Germinal center (tissue), 1 donor: Measurements from ENCODE around the gene TBX1.

Source experiments
- DNase-seq: peaks from one replicate; pipeline ENCODE4 v3.0.0; 2012; ENCODE audit warnings: mixed read lengths, low spot score

TBX1 gene

DNA sequence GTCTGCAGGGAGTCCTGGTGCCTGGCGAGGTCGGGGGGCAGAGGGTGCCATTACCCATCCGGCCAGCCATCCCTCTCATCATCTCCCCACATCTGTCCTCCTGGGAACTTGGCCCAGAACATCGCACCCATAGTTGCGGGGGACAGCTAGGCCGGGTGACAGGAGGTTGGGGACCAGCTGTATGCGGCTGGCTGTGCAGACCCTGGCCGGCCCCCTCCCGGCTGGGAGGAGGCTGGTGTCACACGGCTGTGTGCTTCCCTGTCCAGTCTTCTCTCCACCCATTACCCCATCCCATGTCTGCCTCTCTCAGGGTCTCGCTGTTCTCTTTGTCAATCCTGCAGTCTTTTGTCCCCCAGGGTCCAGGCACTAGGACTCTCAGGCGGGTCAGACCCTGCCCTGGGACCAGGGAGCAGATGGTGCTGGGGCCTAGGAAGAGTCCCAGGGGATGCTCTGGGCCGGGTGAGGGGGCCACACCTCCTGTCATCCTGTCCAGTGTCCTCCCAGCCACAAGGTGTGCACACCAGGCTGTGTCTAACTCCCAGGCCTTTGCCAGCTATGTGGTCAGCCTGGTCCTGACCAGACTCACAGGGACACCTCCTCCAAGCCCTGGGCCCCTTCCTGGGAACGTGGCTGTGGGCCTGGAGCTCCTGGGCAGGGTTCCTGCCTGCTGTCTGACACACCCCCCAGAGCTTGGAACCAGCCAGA is 6.4 kb upstream of the TBX1 start:
- DNase-seq = no peak

DNA sequence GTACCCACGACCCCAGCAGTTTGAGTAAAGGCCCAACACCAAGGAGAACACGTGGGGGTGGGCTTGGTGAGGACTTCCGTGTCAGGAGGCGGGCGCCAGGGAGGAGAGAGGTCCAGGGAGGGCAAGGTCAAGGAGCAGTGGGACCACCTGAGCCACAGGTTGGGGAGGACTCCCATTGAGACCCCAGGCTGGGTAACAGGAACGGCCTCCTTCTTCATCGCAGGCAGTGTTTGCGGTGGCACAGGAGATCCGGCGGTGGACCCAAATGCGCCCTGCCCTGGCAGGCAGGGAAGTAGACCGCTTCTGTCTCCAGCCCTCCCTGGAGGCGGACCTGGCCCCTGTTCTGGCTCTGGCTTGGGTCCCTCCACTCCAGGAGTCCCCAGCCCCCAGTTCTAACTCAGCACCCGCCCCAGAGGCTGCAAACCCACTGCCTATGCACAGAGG is 5.9 kb upstream of the TBX1 start:
- DNase-seq = no peak

DNA sequence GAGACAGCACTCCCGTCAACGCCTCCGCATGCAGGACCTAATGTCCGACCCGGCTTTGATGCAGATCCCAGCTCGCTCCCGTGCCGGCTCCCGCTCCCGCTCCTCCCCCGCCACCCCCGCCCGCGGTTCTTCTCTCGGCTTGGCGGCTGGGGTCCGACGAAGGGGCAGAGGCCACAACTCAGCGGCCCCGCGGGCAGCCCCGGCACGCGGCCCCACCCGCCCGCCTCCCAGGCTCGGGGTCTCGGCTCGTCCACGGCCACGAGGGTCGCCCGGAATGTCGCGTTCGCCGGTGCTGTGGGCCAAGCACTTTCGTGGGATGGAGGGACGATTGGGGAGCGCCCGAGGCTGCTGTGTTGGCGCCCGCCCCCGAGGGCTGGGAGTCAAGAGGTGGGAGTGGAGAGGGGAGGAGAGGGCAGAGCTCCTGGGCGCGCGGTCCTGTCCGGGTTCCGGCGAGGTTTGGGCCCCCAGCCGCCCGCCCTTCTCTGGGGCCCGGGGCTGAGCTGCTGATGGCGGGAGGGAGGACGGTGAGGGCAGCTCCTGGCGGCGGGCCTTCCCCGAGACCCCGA is 5.3 kb upstream of the TBX1 start:
- DNase-seq = no peak

DNA sequence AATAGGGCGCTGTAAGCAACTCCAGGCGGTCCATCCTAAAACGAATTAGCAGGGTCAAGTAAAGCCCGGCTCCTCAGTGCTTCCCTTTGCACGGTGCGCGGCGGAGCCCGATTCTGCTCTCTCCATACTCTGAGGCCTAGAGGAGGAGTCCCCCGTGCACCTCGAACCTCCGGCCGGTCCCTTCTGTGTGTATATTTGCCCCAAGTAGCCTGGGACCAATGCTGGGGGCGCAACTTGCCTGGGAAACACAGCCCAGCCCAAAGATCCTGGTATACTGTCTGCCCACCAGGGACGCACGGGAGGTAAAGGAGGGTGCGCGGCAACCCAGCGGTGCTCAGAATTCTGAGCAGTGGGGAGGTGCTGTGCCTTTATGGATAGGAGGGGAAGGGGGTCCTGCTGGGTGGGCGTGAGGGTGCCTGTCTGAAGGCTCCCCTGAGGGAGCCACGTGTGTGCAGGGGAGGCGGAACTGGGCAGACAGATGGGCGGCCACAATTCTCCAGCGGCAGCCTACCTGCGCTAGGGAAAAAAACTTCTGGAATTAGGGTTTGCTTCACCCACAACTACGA is 4.8 kb upstream of the TBX1 start:
- DNase-seq = no peak

DNA sequence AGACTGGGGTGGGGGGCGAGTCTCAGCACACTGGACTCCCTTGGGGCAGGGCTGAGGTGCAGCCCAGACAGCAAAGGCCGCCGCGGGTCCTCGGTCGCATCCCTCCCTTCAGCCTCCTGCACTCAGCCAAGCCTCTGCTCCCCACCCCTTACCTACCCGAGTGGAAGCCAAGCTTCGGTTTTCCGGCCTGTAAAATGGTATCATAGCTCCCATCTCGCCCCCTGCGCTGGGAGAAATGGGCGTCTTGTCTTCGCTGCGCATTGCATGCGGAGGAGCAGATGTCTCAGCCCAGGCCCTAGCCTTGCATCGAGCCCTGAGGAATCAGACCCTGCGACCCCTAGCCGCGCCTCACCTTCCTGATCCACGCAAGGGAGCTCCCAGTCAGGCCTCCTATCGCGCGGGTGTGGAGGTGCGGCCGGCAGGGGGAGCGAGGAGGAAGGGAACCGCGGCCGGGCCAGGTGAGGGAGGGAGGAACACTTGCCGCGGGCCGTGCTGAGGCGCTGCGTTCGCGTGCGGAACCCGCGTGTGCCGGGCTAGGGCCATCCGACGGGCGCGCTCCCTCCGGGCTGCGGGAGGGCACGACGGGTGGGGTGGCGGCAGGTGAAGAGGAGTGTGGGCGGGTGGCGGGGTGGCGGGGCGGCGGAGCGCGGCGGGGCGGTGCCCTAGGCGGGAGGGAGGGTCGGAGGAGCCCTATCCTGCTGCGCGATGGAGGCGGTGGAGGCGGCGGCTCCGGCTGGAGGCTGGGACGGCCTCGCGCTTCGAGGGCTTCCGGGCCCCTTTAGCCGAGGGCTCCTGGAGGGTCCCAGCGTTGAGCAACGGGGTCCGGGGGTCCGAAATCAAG is 4.1 kb upstream of the TBX1 start:
- peak; percentile 77 for DNase-seq

DNA sequence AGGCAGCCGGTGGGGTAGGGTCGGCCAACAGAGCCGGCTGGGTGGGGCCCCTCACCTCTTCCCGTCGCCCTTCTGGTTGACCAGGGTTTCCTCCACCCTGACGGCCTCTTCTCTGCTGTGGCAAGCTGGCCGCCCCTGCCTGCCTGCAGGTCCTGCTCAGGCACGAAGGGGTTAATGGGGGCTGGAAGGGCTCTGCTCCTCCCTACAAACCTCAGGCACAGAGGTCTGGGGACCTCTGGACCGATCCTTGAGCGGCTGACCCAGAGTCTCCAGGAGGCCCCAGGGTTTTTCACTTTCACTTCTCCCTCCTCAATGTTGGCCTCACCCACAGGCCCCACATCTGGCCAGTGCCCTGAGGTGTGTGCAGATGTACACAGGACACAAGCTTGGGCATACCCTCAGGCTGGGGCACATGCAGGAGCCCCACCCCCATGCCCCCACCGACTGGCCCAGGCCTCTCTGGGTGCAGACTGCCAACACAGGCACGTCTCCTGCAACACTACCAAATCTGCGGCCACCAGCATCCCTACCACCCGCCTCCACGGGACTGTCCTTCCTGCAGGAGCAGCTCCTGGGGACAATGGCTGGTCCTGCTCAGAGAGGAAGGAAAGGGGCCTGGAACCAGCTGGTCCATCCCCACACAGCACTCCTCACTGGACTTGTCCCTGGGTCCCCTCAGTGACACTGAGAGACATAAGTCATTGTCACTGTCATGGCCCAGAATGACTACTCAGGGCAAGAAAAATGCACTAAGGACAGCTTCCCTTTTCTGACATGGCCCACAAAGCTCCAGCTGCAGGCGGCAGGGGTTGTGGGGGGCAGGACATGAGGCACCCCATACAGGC is 3.2 kb upstream of the TBX1 start:
- DNase-seq = peak; percentile 63

DNA sequence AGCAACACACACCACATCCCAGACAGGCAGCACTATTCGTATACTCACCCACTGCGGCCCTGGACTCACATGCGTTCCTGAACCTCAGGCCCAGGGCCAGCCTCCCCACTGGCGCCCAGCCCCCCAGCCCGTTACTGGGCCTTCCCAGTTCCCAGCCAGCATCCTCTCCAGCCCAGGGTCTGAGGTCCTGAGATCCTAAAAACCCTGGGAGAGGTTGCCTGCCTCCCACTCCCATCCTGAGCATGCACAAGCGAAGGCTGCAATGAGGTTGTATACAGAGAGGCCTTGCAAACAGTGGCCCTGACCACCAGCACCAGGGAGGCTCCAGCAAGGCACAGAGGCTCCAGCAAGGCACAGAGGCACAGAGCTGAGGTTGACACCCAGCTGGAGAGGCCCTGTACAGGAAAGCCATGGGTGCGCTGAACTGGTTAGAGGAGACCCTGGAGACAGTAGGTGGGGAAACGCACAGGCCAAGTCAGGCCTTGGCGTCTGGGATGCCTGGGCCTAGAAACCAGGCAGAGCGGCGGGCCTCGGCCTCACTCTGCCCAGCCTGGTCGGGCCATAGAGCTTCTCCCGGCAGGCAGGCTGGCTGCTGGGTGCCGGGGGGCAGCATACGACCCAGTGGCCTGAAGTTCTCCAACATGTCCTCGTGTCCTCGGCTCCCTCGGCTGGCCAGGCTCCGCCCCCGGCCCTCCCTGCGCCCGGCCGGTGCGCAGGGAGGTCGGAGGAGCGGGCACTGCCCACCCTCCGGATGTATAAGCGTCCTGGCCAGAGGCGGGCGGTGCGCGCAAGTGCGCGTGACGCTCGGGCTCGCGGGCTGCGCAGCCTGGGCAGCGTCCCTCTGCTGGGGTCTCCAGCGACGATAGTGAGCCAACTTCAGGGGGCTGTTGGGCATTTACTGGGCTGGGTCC is 2.3 kb upstream of the TBX1 start:
- DNase-seq = no peak

DNA sequence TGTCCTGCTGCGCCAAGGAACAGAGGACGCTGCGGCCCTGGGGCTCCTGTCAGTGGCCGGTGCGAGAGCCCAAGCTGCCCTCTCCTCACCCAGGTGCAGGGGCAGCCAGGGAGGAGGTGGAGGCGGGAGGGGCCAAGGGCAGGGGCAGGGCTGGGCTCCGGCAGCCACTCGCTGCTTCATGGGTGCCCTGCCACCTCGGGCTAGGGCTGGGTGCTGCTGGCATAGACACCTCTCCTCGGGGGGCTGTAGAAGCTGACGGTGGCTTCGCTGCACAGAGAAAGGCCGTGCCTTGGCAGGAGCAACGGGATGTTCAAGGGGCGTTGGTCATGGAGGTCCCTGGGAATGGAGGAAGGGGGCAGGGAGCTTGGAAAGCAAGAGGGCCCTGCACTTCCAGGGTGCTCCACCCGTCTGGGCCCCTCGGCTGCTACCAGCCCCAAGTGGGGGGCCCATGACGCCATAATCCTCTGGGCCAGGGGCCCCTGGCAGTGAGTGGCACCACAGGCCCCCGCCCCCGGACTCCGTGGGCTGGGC is 1.6 kb upstream of the TBX1 start:
- no peak for DNase-seq

DNA sequence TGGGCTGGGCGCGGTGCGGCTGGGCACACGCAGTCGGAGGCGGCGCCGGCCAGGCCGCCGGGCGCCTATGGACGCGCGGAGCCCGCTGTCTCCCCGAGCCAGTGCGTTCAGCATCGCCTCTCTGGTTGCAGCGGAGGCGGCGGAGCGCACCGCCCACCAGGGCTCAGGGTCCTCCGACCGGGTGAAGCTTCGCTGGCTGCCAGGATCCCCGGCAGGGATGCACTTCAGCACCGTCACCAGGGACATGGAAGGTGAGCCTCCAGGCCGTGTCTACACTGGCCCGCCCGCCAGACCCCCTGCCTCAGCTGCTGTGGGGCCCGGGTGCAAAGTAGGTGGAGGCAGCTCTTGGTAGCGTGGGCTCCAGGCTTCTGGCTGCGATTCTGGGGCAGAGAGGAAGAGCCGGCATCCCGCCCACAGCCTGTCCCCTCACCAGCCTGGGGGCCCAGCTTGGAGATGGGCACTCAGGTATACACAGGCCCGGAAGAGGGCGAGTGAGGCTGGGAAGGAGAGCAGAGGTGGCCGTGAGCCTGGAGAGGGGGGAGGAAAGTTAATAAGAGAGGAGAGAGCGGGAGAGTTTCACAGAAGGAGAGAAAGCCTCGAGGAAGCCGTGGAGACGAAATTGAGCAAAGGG is 1.0 kb upstream of the TBX1 start:
- no peak for DNase-seq

DNA sequence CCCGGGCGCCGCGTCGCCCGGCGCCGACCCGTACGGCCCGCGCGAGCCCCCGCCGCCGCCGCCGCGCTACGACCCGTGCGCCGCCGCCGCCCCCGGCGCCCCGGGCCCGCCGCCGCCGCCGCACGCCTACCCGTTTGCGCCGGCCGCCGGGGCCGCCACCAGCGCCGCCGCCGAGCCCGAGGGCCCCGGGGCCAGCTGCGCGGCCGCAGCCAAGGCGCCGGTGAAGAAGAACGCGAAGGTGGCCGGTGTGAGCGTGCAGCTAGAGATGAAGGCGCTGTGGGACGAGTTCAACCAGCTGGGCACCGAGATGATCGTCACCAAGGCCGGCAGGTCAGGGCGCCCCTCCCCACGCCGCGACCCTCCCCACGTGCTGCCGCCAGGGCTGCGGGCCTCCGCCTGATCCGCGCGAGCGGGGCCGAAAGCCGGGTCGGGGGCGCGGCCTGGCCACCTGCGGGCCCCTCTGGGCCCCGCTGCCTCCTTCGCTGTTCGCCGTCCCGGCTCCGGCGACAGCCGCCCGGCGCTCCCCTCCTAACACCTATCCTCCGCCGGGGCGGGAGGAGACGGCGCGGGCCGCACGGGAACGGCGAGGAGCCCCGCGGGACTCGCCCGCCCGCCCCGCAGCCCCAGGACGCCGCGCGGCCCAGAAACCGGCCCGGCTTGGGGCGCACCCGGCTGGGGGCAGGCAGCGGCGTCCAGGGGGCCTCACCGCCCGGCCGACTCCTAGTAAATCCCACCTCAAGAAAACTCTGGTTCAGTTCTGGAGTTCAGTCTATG is 560 bp downstream of the TBX1 start:
- DNase-seq = no peak

DNA sequence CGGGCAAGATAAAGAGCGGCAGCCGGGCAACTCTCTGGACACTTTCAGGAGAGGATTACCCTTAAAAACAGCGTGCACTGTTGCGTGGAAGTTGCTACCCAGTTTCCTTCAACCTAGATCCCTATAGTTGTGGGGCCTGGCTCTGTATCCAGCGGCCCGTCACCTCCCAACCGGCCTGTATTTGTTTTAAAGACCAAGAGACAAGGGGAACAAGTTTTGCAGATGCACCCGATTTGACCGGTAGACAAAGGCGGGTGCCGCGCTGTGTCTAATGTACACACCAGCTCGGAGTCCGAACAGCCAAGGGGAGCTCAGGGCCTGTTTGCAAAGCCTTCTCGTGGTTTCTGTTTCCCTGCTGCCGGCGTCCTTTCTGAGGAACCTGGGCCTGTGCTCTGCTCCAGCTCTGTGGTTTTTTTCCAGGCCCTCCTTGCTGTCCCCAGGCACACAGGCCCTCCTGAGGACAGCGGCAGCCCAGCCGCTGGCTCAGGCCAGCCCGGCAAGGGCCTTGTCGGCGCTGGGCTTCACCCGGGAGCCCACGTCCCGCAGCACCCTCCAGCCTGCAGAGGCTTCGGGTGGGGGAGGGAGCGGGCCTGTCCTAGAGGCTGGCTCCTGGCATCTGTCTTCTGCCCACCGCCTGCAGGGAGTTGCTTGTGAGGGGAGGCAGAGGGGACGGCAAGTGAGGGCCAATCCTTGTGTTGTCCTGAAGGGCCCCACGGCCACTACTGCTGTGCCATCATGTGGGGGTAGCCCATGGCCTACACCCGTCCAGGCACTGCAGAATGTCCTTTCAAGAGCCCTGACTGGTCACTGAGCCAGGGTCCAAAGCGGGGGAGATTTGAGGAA is 1.4 kb downstream of the TBX1 start:
- DNase-seq = no peak

DNA sequence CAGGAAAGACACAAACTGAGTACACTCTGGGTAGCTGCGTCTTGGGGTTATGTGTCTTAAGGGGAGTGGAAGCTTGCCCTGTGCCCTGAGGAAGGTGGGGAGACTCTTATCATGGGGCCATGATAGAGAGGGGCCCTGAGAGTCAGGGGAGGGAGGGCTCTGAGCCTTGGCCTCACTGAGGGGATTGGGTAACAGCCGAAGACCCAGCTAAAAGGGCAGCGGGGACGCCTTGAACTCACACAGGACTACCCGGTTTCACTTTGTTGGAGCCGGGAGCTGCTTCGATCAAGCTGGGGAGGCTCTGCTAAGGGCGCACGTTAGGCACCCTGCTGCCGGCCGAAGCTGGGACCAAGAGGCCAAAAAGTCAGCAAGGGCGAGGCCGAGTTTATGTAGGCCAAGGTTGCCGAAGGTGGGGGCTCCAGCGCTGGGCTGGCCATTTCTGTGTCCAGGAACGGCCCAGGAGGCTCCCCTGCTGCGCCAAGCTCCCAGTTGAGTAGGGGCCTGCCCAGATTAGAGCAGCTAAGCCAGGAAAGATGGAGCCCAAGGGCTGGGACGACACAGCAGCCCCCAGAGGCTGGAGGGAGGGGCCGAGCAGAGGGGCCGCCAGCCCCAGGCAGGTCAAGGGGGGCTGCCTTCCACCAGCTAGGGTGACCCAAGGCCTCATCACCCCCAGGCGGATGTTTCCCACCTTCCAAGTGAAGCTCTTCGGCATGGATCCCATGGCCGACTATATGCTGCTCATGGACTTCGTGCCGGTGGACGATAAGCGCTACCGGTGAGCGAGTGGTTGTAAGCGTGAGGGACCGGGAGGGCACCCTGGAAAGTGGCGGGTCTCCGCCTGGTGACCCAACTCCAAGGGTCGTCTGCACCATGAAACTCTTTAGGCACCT is 2.2 kb downstream of the TBX1 start:
- no peak for DNase-seq

DNA sequence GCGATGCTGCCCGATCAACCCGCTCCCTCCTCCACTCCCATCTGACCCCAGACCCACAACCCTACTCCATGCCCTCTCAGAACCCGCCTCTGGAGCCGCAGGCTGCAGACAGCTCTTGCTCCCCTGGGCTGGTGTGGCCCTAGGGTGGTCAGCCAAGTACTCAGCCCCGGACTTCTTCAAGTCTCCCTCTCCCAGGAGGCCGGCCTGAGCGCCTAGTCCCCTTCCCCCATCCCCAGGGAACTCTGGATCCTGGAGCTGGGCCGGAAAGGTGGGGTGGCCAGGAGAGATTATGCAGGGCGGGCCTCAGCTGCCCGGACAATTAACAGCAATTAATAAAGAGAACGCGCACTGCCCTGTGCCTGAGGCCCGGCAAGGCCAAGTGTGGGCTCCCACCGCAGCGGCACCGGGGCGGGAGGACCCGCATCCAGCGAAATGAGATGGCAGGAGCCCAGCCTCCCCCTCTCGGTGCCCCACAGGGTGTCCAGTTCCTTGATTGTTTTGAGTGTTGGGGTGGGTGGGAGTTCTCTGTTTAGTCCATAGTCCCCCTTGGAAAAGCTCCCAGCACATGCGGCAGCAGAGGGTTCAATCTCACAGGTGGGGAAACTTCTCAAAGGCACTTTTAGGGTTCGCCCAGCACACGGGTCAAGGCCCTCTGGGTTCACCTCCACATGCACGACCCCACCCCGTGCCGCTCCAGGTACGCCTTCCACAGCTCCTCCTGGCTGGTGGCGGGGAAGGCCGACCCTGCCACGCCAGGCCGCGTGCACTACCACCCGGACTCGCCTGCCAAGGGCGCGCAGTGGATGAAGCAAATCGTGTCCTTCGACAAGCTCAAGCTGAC is 3.1 kb downstream of the TBX1 start:
- DNase-seq = no peak

DNA sequence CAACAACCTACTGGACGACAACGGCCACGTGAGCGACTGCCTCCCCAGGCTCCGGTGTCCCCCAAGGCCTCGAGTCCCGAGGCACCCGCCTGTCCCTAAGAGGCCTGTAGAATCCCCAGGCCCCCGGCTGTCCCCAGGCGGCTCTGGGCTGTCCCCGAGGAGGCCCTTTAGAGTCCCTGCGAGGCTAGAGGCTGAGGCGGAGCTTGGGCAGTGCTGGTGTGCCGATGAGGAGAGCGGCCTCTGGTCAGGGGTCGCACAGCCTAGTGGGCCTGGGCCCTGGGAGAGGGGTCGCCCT is 3.7 kb downstream of the TBX1 start:
- DNase-seq = no peak

DNA sequence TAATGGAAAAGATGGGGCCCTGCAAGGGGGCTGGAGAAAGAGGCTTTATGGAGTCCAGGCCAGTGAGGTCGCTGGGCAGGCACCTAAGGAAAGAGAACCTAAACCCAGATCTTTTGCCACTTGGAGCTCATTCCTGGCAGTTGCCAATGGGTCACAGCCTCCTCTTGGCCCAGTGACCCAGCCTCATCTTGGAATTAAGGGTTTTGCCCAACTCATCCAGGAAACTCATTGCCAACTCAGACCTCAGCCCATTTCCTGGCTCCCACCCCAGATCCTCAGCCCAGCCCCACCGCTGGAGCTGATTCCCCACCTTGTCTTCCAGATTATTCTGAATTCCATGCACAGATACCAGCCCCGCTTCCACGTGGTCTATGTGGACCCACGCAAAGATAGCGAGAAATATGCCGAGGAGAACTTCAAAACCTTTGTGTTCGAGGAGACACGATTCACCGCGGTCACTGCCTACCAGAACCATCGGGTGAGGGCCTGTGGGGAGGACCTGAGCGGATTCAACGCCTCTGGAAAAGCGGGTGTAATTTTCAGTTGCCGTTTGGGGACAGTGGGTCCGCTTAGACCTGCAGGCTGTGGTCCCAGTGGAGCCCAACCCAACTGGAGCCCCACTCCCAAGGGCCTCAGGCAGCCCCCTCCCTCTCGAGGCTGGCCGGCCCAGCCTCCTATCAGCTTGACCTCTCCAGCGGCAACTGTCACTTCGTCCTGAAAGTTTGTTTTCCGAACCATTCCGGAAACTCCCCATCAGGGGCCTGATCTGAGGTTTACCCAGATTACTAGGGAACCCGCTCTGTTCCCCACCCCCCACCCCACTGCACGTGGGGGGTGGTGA is 4.3 kb downstream of the TBX1 start:
- no peak for DNase-seq
